Esophagus muscularis mucosa (tissue), 4 donors: ENCODE measurements around the gene CLEC11A.
"Not testable (repeated sequence)": the region's sequence is repeated elsewhere in the genome, so short reads cannot be mapped to it uniquely, and the experiment has no call there.

Source experiments
- CTCF ChIP-seq, 3 experiments: fragments of 200-600 bp in 2 of 3; fragments of 450-650 bp in 1 of 3; sonication (generic) in 2 of 3; IDR thresholded peaks; one replicate each; pipeline ENCODE4 v1.5.1; 2017 to 2019; ENCODE audit warnings: antibody characterized with exemption in 3 of 3, mild to moderate bottlenecking in 2 of 3, moderate library complexity in 1 of 3
- EP300 ChIP-seq: sonication (generic); formaldehyde crosslinking; IDR thresholded peaks from one replicate; pipeline ENCODE4 v1.6.1; 2017; ENCODE audit warnings: antibody characterized with exemption
- POLR2A ChIP-seq: fragments of 450-650 bp; IDR thresholded peaks from one replicate; pipeline ENCODE4 v1.6.1; 2017; ENCODE audit warnings: antibody characterized with exemption, moderate library complexity, mild to moderate bottlenecking, low read depth
- POLR2AphosphoS5 ChIP-seq, 2 donors: sonication (generic); formaldehyde crosslinking; IDR thresholded peaks; one replicate each; pipeline ENCODE4 v1.6.1; 2017; ENCODE audit warnings: antibody characterized with exemption in 2 of 2

- not testable (repeated sequence) for TF ChIP-seq EP300; CTCF (IDR thresholded peaks at IDR 0.05); POLR2A; POLR2AphosphoS5 (IDR thresholded peaks at IDR 0.05)
These were observed 47.0 kb downstream of the CLEC11A start, which contains the start of gene GPR32 for GRCh38 chr19:50770164-50770563.
